NCI-H1105 treated with DMSO at 0.1 percent for 48 hours (cell line): ENCODE data around the gene GIMAP4.
"Not testable (repeated sequence)": the region's sequence is repeated elsewhere in the genome, so short reads cannot be mapped to it uniquely, and the experiment has no call there.

ENCODE experiments used
- DNase-seq: peaks from one replicate; lab custom pipeline; 2025; lab: John Stamatoyannopoulos, UW

GIMAP4 gene

GRCh38 chr7:150567169-150567568, at the start of gene GIMAP4:
TSS of gene GIMAP4 (plus strand) at chr7:150567390. CDS start at chr7:150569902, 2,512 bp downstream.
- no peak for DNase-seq

- no peak for DNase-seq
Measured at GRCh38 chr7:150519310-150519709, 47.9 kb upstream of the GIMAP4 start.

- no peak for DNase-seq
Measured at GRCh38 chr7:150520145-150520544, 47.0 kb upstream of the GIMAP4 start.

GRCh38 chr7:150522931-150523330, 44.3 kb upstream of the GIMAP4 start:
- not testable (repeated sequence) for DNase-seq

- no peak for DNase-seq
Measured at GRCh38 chr7:150524018-150524417, 43.2 kb upstream of the GIMAP4 start.

- no peak for DNase-seq
Measured at GRCh38 chr7:150531704-150532103, 35.5 kb upstream of the GIMAP4 start.

- no peak for DNase-seq
Measured at GRCh38 chr7:150538259-150538658, 28.9 kb upstream of the GIMAP4 start.

- DNase-seq: no peak
Measured at GRCh38 chr7:150553163-150553562, 14.0 kb upstream of the GIMAP4 start.

- DNase-seq: no peak
Measured at GRCh38 chr7:150556521-150557138, 10.6 kb upstream of the GIMAP4 start.

- no peak for DNase-seq
Measured at GRCh38 chr7:150560486-150560885, 6.7 kb upstream of the GIMAP4 start.

GRCh38 chr7:150562919-150563318, 4.3 kb upstream of the GIMAP4 start:
- no peak for DNase-seq

GRCh38 chr7:150564006-150564405, 3.2 kb upstream of the GIMAP4 start:
- no peak for DNase-seq

GRCh38 chr7:150564566-150564965, 2.6 kb upstream of the GIMAP4 start:
- DNase-seq: no peak

GRCh38 chr7:150565239-150565638, 2.0 kb upstream of the GIMAP4 start:
- no peak for DNase-seq

- no peak for DNase-seq
Measured at GRCh38 chr7:150566123-150566522, 1.1 kb upstream of the GIMAP4 start.

GRCh38 chr7:150566572-150566971, 618 bp upstream of the GIMAP4 start:
- no peak for DNase-seq

- no peak for DNase-seq
Measured at GRCh38 chr7:150567871-150568301, 696 bp downstream of the GIMAP4 start.

GRCh38 chr7:150568714-150569113, 1.5 kb downstream of the GIMAP4 start:
- no peak for DNase-seq

GRCh38 chr7:150569245-150569955, 2.2 kb downstream of the GIMAP4 start:
- DNase-seq: no peak

- DNase-seq: no peak
Measured at GRCh38 chr7:150570556-150571465, 3.6 kb downstream of the GIMAP4 start.

- no peak for DNase-seq
Measured at GRCh38 chr7:150572496-150572895, 5.3 kb downstream of the GIMAP4 start.

GRCh38 chr7:150579979-150580637, 12.9 kb downstream of the GIMAP4 start:
- not testable (repeated sequence) for DNase-seq
